ENCODE measurements around the gene SUSD2.

- no peak for TF ChIP-seq CTCF (IDR thresholded peaks at IDR 0.05; ENCODE audit: poor library complexity)
- no peak for TF ChIP-seq EZH2phosphoT487 (IDR thresholded peaks at IDR 0.05; ENCODE audit: low read depth, severe bottlenecking, unreplicated experiment)
- no peak for TF ChIP-seq EZH2 (IDR thresholded peaks at IDR 0.05; ENCODE audit: borderline replicate concordance)
These were observed 18.9 kb upstream of the SUSD2 start for GRCh38 chr22:24162436-24162835.
